Daoy (cell line): ENCODE measurements around the gene NAPEPLD. TPM values are rescaled to one million over a fixed set of nuclear protein-coding genes. Genes with fewer than 3 reads are reported as not detected.
"Not testable (repeated sequence)": the region's sequence is repeated elsewhere in the genome, so short reads cannot be mapped to it uniquely, and the experiment has no call there.

Experiments
- DNase-seq: peaks from one replicate; pipeline ENCODE4 v3.0.0-alpha.2; 2015; ENCODE audit warnings: low read depth
- total RNA-seq: library from RNA; depleted of rRNA; stranded (reverse); fragments of >200 nt; shearing (Covaris generic); gene quantifications from 2 replicates; pipeline ENCODE4 v1.2.3, GENCODE V29; 2014

Gene NAPEPLD
- total RNA-seq, 1 experiment from 2014 or later = 19.1 TPM

- DNase-seq = not testable (repeated sequence)
Measured at GRCh38 chr7:103144754-103145153, 4.1 kb downstream of the NAPEPLD start.

DNA sequence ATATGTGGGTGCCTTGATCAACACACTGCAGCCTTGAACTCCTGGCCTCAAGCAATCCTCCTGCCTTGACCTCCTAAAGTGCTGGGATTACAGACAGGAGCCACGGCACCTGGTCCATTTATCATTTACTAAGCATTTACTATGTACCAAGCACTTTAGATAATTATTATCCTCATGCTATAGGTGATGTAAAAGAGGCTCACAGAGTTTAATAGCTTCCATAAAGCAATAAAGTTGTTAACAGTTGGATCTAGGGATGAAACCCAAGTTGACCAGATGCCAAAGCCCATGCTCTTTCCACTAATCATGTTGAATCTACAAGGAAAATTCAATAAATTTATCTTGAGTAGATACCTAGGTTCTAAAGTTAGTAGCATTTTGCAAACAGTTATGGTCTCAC lies 5.0 kb downstream of the NAPEPLD start:
- no peak for DNase-seq

DNA sequence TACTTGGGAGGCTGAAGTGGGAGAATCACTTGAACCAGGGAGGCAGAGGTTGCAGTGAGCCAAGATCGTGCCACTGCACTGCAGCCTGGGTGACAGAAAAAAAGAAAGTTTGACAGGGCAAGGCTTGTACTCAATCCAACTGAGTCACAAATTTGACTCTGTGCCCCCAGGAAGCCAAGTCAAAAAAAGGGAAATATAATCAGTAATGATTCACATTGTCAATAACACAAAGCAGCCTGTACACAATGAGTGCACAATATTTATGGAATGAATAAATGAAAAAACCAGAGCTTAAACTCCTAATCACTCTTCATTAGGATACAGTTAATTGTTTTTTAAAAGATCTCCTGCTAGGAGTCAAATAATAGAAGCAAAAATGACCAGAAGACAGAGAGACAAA lies 6.4 kb downstream of the NAPEPLD start:
- DNase-seq = no peak

- peak; percentile 65 for DNase-seq
Measured at GRCh38 chr7:103141753-103142404, 7.0 kb downstream of the NAPEPLD start.

GRCh38 chr7:103140685-103141084 lies 8.2 kb downstream of the NAPEPLD start:
- DNase-seq = no peak

- DNase-seq = no peak
Measured at GRCh38 chr7:103140061-103140460, 8.8 kb downstream of the NAPEPLD start.

DNA sequence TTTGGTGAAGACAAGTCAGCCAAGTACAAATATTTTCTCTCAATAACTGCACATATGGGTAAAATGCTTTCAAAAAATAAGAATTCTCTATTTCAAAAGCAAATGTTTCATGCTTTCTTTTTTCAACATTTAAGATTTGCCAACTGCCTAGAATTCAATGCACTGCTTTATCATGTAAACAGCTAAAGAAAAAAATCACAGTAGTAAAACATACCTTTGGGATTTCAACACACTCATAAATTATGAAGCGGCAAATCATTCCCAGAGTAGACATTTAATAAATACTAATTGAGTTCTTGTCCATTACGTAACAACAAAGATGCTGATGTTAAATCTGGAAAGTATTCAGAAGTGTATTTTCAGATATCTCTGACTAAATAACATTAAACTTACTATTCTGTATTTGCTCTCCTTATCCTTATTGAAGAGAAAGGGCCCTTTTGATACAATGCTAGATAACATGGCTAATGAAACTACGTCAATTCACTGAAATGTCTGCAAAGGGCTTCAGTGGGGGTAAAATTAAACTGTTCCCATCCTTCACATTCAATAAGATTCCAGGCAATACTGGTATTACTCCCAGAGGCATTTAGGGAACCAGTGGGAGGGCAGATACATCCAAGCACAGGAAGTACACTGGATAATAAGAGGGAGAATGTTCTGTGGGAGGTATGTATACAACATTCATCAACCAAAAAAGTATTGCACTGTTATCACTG lies 13.9 kb downstream of the NAPEPLD start:
- DNase-seq = no peak

DNA sequence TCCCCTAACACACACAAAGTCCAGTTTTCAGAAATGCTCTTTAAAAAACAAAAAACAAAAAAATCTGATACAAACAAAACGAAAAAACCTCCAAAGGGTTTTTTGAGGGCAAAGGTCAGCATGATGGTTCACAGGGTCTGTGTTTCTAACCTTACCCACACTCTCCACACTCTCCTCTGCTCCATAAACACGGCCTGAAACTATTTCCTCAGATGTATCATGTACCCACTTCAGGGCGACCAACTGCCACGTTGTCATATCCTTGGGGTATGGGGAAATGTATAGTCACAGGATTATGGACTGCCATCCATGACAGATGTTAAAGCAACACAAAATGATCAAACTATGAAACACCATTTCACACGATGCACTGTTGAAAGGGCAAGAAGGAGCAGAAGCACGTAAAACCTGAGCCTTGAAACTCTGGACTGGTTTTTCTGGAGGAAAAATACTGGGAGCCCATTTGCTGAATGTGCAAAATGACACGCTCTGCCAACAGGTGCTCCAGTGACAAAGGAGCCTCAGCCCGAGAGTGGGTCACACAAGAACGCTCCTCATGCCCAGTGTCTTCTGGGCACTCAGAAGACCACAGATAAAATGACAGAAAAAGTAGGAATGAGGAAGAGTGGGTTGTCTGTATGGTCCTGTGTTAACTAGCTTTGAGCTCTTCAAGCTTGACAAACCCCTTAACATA lies 15.8 kb downstream of the NAPEPLD start:
- DNase-seq = no peak

DNA sequence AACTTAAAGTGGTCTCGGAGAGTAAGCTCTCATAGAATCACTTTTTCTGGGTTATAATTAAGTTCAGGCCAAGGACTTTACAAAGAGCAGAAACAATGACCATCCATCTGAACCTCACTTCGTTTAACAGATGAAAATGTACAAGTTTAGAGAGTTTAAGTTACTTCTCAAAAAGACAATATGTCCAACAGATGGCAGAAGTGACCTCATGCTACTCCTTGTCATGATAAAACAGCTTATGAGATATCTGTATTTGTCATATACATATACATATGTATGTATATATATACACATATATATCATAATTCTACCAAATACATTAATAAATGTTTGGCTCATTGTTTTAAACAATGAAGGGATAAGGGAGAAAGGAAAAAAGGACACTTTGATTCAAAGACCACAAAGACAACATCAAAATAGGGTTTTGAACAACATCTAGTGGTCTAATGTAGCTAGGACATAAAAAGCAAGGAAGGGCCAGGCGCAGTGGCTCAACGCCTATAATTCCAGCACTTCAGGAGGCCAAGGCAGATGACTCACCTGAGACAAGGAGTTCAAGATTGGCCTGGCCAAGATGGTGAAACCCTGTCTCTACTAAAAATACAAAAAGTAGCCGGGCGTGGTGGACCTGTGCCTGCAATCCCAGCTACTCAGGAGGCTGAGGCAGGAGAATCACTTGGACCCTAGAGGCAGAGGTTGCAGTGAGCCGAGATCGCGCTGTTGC lies 17.8 kb downstream of the NAPEPLD start:
- DNase-seq = no peak

DNA sequence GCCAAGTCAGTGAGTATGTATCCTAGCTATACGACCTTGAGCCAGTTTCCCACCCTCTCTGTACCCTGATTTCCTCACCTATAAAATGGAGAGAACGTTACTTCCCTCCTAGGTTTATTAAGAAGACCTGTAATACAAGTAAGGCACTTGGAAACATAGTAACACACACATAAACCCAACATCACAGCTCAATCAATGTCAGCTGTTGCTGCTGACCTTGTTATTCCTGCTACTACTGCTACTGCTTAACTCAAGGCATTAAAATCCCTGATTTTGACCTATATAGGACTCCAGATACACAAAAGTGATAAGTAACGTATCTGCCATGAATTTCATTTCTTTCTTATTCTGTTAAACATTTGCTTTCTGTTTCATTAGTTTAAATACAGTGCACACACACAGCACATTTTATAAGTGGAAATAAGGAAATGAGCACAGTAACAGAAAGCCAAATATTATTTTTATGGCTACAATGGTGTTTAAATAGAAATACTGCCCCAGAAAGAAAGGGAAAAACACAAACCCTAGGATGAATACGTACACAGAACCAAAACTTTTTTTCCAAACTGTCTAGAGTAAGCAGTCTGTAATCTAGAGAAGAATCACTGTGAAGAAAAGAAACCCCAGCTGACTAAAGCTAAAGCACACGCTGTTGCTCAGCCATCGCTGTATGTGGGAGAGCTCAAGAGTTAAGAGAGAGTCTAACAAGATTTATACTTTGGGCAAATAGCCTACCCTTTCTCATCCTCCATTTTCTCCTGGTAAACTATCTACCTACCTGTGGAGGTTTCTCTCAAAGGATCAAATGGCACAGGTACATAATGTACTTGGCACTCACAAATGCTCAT lies 19.0 kb downstream of the NAPEPLD start:
- no peak for DNase-seq

GRCh38 chr7:103127006-103127405 lies 21.9 kb downstream of the NAPEPLD start:
- no peak for DNase-seq

GRCh38 chr7:103124429-103124979 lies 24.4 kb downstream of the NAPEPLD start:
- DNase-seq = no peak

DNA sequence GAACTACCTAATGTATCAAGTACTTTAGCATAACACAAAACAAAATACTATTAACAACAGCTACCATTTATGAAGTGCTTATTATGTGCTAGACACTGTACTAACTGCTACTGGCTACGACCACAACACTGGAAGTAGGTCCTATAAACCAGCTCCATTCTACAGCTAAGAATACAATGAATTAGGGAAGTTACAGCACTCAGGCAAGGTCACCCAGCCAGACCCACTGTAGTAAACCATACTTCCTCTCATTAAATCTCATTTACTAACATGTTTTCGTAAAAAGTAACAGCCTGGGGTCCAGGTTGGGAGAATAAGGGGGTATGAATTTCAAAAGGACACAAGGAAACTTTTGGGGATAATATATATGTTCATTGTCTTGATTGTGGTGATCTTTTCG lies 25.4 kb downstream of the NAPEPLD start:
- DNase-seq = no peak

- DNase-seq = no peak
Measured at GRCh38 chr7:103121641-103122040, 27.3 kb downstream of the NAPEPLD start.

DNA sequence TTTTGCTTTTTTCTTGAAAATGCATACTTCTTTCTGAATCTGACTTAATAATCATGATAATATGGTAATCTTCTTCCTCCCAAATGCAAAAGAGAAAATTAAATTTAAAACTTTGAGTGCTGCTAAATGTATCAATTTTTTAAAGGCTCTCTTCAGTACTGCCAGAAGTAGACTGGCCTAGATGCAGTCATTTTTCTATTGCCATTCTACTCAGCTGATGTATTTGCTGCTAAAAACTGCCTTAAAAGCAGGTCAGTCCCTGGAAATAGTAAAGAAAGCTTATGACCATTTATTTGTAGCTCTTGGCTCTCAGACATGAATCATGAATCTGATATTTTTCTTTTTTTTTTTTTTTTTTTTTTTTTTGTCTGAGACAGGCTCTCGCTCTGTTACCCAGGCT lies 28.5 kb downstream of the NAPEPLD start:
- no peak for DNase-seq

DNA sequence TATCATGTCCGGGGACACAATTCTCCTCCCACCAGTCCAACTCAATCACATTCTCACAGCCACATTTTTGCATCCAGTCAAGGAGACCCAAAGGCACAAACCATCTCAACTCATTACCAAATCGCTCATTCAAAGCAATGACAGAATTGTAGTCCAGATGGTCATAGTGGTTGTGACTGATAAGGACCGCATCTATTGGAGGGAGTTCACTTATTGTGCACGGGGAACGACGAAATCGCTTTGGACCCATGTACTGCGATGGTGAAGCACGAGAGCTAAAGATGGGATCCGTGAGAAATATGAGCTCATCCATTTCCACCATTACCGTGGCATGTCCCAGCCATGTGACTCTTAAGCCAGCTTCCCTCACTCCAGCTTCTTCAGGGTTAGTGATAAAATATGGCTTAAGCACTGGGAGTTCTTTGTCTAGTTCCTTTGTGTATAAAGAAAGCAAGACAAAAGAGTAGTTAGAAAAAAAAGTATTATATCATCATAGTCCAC lies 29.1 kb downstream of the NAPEPLD start:
- DNase-seq = no peak

GRCh38 chr7:103117465-103117864 lies 31.4 kb downstream of the NAPEPLD start:
- DNase-seq = no peak

- no peak for DNase-seq
Measured at GRCh38 chr7:103116991-103117390, 31.9 kb downstream of the NAPEPLD start.

- DNase-seq = no peak
Measured at GRCh38 chr7:103116511-103116910, 32.4 kb downstream of the NAPEPLD start.

GRCh38 chr7:103115771-103116170 lies 33.1 kb downstream of the NAPEPLD start:
- DNase-seq = no peak

- DNase-seq = no peak
Measured at GRCh38 chr7:103114576-103115008, 34.3 kb downstream of the NAPEPLD start.
